NCI-H2227 (cell line): Measurements from ENCODE around the gene EBI3.
"Not testable (repeated sequence)": the region's sequence is repeated elsewhere in the genome, so short reads cannot be mapped to it uniquely, and the experiment has no call there.

Experiments
- DNase-seq: peaks from one replicate; lab custom pipeline; 2025; ENCODE audit not compliant: unreplicated experiment; lab: John Stamatoyannopoulos, UW

The EBI3 gene

DNA sequence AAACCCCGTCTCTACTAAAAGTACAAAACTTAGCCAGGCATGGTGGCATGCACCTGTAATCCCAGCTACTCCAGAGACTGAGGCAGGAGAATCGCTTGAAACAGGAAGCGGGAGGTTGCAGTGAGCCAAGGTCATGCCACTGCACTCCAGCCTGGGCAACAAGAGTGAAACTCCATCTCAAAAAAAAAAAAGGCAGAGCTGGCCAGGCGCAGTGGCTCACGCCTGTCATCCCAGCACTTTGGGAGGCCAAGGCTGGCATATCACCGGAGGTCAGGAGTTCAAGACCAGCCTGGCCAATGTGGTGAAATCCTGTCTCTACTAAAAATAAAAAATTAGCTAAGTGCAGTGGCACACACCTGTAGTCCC is 45.0 kb downstream of the EBI3 start:
- not testable (repeated sequence) for DNase-seq

DNA sequence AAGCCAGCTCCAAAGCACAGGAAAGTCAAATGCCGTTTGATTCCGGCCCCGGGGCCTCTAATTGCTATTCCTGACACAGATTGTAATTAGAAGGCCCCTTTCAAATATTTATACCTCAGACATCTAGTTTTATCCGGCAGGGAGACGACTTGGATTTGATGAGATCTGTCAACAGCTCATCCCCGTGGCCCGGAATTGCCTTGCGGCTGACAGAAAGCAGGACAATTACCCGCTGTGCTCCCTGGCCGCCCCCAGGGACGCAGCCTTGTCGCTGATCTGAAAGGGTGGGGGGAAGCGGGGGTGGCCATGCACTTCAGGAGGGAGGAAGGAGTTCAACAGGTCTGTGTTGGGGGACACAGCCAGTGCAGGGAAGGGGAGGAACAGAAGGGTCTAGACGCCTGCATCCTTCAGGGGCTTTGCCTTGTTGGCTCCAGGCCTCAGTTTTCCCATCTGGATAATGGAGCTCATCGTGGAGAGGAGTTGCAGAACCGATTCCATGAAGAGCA is 47.9 kb downstream of the EBI3 start:
- DNase-seq, result peak; percentile 83

DNA sequence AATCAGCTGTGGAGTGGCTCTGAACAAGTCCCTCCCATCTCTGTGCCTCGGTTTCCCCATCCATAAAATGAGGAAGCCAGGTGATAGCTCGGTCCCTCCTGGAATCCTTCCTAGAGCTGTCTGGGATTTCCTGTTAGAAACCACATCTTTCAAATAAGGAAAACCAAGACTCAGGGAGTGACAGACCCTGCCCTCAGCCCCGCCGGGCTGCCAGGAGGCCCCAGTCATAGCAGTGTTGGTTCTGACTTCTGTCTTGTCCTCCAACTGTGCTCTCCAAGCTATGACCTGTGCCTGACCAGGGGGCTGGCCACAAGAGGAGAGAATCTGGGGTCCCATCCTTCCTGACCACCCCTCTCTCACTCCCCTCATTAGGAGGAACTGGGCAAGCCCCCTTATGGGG is 48.7 kb downstream of the EBI3 start:
- DNase-seq, result no peak

DNA sequence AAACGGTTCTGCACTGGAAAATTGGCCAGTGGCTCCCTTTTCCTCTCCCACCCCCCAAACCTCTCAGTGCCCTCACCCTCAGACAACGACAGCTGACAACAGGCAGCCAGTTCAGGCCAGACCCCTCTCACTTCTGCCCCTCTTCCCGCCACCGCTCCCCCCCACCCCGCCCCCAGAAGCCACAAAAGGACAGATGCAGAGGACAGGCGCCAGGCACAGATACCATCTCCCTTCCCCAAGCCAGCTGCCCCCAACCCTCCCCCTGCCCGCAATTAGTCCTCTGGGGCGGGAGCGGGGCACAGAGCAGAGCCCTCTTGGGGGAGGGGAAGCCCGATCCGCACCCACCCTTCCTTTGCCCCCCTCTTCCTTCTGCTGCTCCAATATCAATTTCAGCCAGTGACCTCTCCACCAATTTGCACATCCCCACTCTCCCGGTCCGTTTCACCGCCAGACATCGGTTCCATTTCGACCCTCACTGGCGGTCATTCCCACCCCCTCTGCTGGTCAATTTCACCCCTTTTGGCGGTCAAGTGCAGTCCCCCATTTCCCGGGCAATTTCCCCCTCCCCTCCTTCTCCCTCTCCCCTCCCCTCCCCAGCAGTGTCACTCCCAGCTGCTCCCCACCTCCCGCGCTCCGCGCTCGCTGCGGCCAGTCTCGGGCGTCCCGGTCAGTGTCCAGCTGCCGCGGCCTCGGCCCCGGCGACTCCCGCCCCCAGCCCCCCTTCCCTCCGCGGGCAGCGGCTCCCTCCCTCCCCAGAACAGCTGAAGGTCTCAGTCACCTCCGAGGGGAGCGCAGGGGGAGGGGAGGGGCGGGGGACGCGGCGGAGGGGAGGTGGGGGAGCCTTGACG is 49.3 kb downstream of the EBI3 start, which contains the start of gene SHD:
SHD (plus strand) TSS at position 848 of the 848 bp plus-strand sequence. CDS start 798 bp downstream, outside the sequence.
- DNase-seq, result no peak

DNA sequence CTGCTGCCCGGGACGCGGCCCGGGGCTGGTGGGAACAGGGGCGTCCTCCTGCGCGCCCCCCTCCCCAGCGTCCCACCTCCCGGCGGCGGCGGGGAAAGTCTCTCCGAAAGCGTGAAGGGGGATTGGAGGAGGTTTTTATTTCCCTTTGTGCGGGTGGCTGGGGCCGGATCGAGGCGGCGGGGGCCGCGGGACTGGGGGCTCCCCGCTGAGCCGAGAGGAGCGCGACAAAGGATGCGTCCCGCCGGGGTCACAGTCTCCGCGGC is 49.9 kb downstream of the EBI3 start:
- no peak for DNase-seq

DNA sequence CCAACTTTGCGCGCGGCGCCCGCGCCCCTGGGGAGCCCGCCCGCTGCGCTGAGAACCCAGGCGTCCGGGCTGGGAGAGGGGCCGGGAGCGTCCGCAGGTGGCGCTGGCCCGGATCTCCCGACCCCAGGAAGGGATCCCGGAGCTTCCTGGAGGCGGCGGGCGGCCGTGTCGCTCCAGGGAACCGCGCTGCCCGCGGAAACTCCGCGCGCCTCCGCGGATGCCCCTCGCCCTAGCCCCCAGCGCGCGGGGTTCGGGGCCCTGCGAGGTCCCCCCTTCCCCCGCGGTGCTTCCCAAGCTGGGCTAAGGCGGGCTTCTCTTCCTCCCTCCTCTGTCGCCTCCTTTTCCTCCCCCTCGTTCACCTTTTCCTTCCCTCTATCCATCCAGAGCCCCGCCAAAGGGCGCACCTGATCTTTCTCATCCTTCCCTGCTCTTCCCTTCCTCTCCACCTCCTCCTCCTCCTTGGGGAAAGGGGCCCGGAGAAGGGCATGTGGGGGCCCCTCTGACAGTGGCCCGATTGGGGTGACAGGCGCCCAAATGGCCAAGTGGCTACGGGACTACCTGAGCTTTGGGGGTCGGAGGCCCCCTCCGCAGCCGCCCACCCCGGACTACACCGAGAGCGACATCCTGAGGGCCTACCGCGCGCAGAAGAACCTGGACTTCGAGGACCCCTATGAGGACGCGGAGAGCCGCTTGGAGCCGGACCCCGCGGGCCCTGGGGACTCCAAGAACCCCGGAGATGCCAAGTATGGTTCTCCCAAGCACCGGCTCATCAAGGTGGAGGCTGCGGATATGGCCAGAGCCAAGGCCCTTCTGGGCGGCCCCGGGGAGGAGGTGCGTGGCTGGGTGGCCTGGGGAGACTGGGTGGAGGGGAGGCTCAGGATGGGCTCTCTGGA is 50.5 kb downstream of the EBI3 start:
- no peak for DNase-seq

DNA sequence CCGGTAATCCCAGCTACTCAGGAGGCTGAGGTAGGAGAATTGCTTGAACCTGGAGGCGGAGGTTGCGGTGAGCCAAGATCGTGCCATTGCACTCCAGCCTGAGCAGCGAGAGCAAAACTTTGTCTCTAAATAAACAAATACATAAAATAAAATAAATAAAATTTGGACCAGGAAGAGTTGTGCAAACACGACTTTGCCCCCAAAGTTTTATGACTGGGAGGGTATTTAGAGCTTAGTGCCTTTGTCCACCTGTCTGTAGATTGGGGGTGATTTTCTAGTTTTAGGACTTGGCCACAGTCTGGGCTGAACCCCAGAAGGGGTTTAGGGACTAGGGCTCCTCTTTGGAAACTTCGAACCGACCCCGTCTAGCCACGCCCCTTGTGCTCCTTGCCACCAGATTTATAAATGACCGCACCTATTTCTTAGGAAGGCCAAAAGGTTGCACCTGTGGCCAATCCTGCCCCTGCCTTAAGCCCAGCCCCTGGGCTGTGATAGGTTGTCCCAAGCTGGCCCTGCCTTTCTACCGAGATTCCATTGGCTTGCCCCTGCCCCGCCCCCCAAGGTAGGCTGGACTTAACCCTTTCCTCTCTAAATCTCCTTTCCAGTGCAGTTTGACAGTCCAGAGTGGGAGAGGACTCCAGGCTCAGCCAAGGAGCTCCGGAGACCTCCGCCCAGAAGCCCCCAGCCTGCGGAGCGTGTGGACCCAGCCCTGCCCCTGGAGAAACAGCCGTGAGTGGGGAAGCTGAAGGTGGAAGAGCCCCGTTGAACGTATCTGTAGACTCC is 55.0 kb downstream of the EBI3 start:
- DNase-seq, result no peak

DNA sequence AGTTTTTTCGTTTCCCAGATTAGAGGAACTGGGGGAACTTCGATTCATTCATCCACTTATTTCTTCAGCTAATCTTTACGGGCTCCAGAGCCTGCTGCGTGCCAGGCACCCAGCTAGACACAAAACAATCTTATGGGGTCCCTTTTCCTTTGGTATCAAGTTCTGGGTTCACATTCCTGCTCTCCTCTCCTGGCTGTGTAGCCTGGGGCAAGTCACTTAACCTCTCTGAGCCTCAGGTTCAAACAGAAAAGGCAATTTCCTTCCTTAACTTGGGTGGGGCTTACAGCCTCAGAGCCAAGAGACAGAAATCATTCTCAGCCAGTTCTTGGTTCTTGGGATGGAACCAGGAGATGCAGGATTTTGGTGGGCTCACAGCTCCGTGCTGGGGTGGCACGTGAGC is 55.7 kb downstream of the EBI3 start:
- no peak for DNase-seq

DNA sequence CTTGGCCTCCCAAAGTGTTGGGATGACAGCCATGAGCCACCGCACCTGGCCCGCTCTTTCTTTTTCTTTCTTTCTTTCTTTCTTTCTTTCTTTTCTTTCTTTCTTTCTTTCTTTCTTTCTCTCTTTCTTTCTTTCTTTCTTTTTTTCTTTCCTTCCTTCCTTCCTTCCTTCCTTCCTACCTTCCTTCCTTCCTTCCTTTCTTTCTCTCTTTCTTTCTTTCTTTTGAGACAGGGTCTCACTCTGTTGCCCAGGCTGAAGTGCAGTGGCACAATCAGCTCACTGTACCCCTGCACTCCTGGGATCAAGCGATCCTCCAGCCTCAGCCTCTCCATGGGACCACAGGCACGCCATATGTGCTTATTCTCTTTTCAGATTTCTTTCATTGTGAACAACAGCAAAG is 56.8 kb downstream of the EBI3 start:
- not testable (repeated sequence) for DNase-seq
